ENCODE data around the gene ENPP4. TPM values are rescaled to one million over a fixed set of nuclear protein-coding genes. Genes with fewer than 3 reads are reported as not detected.
"Not testable (repeated sequence)": the region's sequence is repeated elsewhere in the genome, so short reads cannot be mapped to it uniquely, and the experiment has no call there.

Gene ENPP4
- total and polyA plus RNA-seq, 12 donors = 2.2 to 31.0 (median 14.6) TPM

- peaks cover 3 to 11% of the 10 kb centered on the region in 2 donors for H3K4me1 ChIP-seq (replicated peaks in 1 of 2)
- peak overlapping the region; percentile 33 to 85 (median 67) for H3K4me3 ChIP-seq
- no peaks in the 10 kb centered on the region for H3K27me3 ChIP-seq
- no peak for DNase-seq
- peak overlapping the region in 2 of 5 donors; percentile 62 to 67 for H3K27ac ChIP-seq
- no peaks in the 10 kb centered on the region for H3K9me3 ChIP-seq (replicated peaks in 1 of 3)
- H3K36me3 ChIP-seq (replicated peaks in 1 of 2) = no peaks in the 10 kb centered on the region
- intact Hi-C loops (cut with DNase I) = no loop called here
- WGBS, 4 donors = 2 to 8% (median 5%) methylated on average over 10 of the region's 10 CpGs
- no peak for TF ChIP-seq CTCF (IDR thresholded peaks at IDR 0.05)
- TF ChIP-seq POLR2A (IDR thresholded peaks at IDR 0.05) = no peak
Observed at GRCh38 chr6:46129291-46129628, 529 bp upstream of the ENPP4 start.

GRCh38 chr6:46130666-46131065 lies 877 bp downstream of the ENPP4 start:
- WGBS, 4 donors = 47 to 66% (median 62%) methylated on average over 4 of the region's 4 CpGs

GRCh38 chr6:46131291-46131690 lies 1.5 kb downstream of the ENPP4 start:
- H3K27me3 ChIP-seq; H3K27ac ChIP-seq; DNase-seq; intact Hi-C loops (cut with DNase I); H3K36me3 ChIP-seq (replicated peaks in 1 of 2); H3K4me3 ChIP-seq; H3K9me3 ChIP-seq (replicated peaks in 1 of 3): not testable (repeated sequence)
- WGBS, 4 donors = 94 to 100% (median 99%) methylated on average over 1 of the region's 1 CpG
- peaks cover 3 to 11% of the 10 kb centered on the region in 2 donors for H3K4me1 ChIP-seq (replicated peaks in 1 of 2)

More at GRCh38 chr6:46130666-46131065, 877 bp downstream of the ENPP4 start:
- no peaks in the 10 kb centered on the region for H3K9me3 ChIP-seq (replicated peaks in 1 of 3)
- no peaks in the 10 kb centered on the region for H3K27me3 ChIP-seq
- H3K4me1 ChIP-seq (replicated peaks in 1 of 2) = peaks cover 3 to 11% of the 10 kb centered on the region in 2 donors
- peak in 3 of 7 donors; percentile 19 to 27 (median 20) for DNase-seq
- peak overlapping the region in 3 of 5 donors; percentile 24 to 67 (median 33) for H3K27ac ChIP-seq
- H3K36me3 ChIP-seq (replicated peaks in 1 of 2) = no peaks in the 10 kb centered on the region
- H3K4me3 ChIP-seq = peak overlapping the region in 2 of 4 donors; percentile 33 to 66
- intact Hi-C loops (cut with DNase I) = no loop called here
- no peak for TF ChIP-seq POLR2A (IDR thresholded peaks at IDR 0.05)
- TF ChIP-seq CTCF (IDR thresholded peaks at IDR 0.05) = no peak

GRCh38 chr6:46134216-46134615 lies 4.4 kb downstream of the ENPP4 start:
- Histone ChIP-seq H3K27ac (no peak overlapping the region), H3K36me3 (replicated peaks in 1 of 2) (no peaks in the 10 kb centered on the region), H3K4me3 (no peak overlapping the region), H3K4me1 (replicated peaks in 1 of 2) (peaks cover 3 to 8% of the 10 kb centered on the region in 2 donors), H3K9me3 (replicated peaks in 1 of 3) (no peaks in the 10 kb centered on the region), H3K27me3 (no peaks in the 10 kb centered on the region)
- no peak for DNase-seq
- WGBS, 4 donors = 86 to 97% (median 88%) methylated on average over 2 of the region's 2 CpGs
- intact Hi-C loops (cut with DNase I) = no loop called here
- TF ChIP-seq CTCF (IDR thresholded peaks at IDR 0.05) (no peak), POLR2A (IDR thresholded peaks at IDR 0.05) (no peak)

DNA sequence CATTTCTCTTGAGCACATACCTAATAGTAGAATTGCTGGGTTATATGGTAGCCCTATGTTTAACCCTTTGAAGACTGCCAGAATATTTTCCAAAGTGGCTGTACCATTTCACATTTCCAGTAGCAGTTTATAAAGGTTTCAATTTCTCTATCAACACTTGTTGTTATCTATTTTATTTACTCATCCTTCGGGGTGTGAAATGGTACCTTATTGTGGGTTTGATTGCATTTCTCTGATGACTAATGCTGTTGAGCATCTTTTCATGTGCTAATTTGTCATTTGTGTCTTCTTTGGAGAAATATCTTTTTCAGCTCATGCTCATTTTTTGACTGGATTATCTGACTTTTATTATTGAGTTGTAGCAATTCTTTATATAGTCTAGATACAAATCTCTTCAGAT lies 5.4 kb downstream of the ENPP4 start:
- WGBS, 4 donors = 88 to 93% (median 88%) methylated on average over 1 of the region's 1 CpG
- no peaks in the 10 kb centered on the region for H3K27me3 ChIP-seq
- no peak for DNase-seq
- H3K4me3 ChIP-seq = no peak overlapping the region
- no peaks in the 10 kb centered on the region for H3K36me3 ChIP-seq (replicated peaks in 1 of 2)
- H3K4me1 ChIP-seq (replicated peaks in 1 of 2) = peaks cover 3 to 5% of the 10 kb centered on the region in 2 donors
- TF ChIP-seq POLR2A (IDR thresholded peaks at IDR 0.05) (no peak), CTCF (IDR thresholded peaks at IDR 0.05) (no peak)
- intact Hi-C loops (cut with DNase I) = no loop called here
- H3K9me3 ChIP-seq (replicated peaks in 1 of 3) = no peaks in the 10 kb centered on the region
- no peak overlapping the region for H3K27ac ChIP-seq

All from adrenal gland (tissue), 12 donors.